ENCODE data around the gene C10orf71. TPM values are rescaled to one million over a fixed set of nuclear protein-coding genes. Genes with fewer than 3 reads are reported as not detected.

Gene C10orf71
- total RNA-seq, 1 experiment from 2014 or later, result not detected

DNA sequence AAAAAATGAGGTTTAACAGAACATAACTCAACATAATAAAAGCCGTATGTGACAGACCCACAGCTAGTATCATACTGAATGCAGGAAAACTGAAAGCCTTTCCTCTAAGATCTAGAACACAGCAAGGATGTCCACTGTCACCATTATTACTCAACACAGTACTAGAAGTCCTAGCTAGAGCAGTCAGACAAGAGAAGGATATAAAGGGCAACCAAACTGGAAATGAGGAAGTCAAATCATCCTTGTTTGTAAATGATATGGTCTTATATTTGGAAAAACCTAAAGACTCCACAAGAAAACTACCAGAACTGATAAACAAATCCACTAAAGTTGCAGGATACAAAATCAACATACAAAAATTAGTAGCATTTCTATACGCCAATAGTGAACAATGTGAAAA lies 45.9 kb downstream of the C10orf71 start:
- TF ChIP-seq CTCF (conservative IDR thresholded peaks at IDR 0.05; ENCODE audit: low read depth, low read length), result no peak
- no peak for TF ChIP-seq EZH2 (IDR thresholded peaks at IDR 0.05; ENCODE audit: borderline replicate concordance, low read depth, low read length, poor library complexity, severe bottlenecking)
- CTCF ChIA-PET, result no interaction called here
- Histone ChIP-seq H3K4me1 (ENCODE audit: insufficient read depth, low read length, poor library complexity, severe bottlenecking) (no peaks in the 10 kb centered on the region), H3K36me3 (ENCODE audit: insufficient read depth, low read length, poor library complexity, severe bottlenecking) (no peaks in the 10 kb centered on the region), H3K27ac (ENCODE audit: low read depth, low read length, poor library complexity, severe bottlenecking) (no peak overlapping the region), H3K27me3 (replicated peaks; ENCODE audit: insufficient read depth, low read depth, low read length, poor library complexity) (no peaks in the 10 kb centered on the region), H3K9me3 (ENCODE audit: low read depth, low read length, poor library complexity, severe bottlenecking) (no peaks in the 10 kb centered on the region), H3K4me3 (ENCODE audit: low read depth, low read length, poor library complexity, severe bottlenecking) (no peak overlapping the region)
- POLR2A ChIA-PET (ENCODE audit: low non-redundant PET), result no interaction called here
- DNase-seq (ENCODE audit: low spot score), result no peak
- intact Hi-C loops (cut with micrococcal nuclease; ENCODE audit: unreplicated experiment), result no loop called here
- no TSS peak for BruUV-seq (replicated peaks)

- Histone ChIP-seq H3K27ac (ENCODE audit: low read depth, low read length, poor library complexity, severe bottlenecking) (no peak overlapping the region), H3K4me1 (ENCODE audit: insufficient read depth, low read length, poor library complexity, severe bottlenecking) (no peaks in the 10 kb centered on the region), H3K27me3 (replicated peaks; ENCODE audit: insufficient read depth, low read depth, low read length, poor library complexity) (no peaks in the 10 kb centered on the region), H3K9me3 (ENCODE audit: low read depth, low read length, poor library complexity, severe bottlenecking) (no peaks in the 10 kb centered on the region), H3K36me3 (ENCODE audit: insufficient read depth, low read length, poor library complexity, severe bottlenecking) (no peaks in the 10 kb centered on the region), H3K4me3 (ENCODE audit: low read depth, low read length, poor library complexity, severe bottlenecking) (no peak overlapping the region)
- no peak for TF ChIP-seq CTCF (conservative IDR thresholded peaks at IDR 0.05; ENCODE audit: low read depth, low read length)
- no peak for TF ChIP-seq EZH2 (IDR thresholded peaks at IDR 0.05; ENCODE audit: borderline replicate concordance, low read depth, low read length, poor library complexity, severe bottlenecking)
- DNase-seq (ENCODE audit: low spot score), result no peak
- POLR2A ChIA-PET (ENCODE audit: low non-redundant PET), result no interaction called here
- CTCF ChIA-PET, result no interaction called here
- no TSS peak for BruUV-seq (replicated peaks)
- intact Hi-C loops (cut with micrococcal nuclease; ENCODE audit: unreplicated experiment), result no loop called here
Measured at GRCh38 chr10:49347342-49347741, 48.4 kb downstream of the C10orf71 start.

- ChIA-PET CTCF (no interaction called here), POLR2A (ENCODE audit: low non-redundant PET) (no interaction called here)
- Histone ChIP-seq H3K4me3 (ENCODE audit: low read depth, low read length, poor library complexity, severe bottlenecking) (no peak overlapping the region), H3K27ac (ENCODE audit: low read depth, low read length, poor library complexity, severe bottlenecking) (no peak overlapping the region), H3K9me3 (ENCODE audit: low read depth, low read length, poor library complexity, severe bottlenecking) (no peaks in the 10 kb centered on the region), H3K4me1 (ENCODE audit: insufficient read depth, low read length, poor library complexity, severe bottlenecking) (no peaks in the 10 kb centered on the region), H3K27me3 (replicated peaks; ENCODE audit: insufficient read depth, low read depth, low read length, poor library complexity) (no peaks in the 10 kb centered on the region), H3K36me3 (ENCODE audit: insufficient read depth, low read length, poor library complexity, severe bottlenecking) (no peaks in the 10 kb centered on the region)
- intact Hi-C loops (cut with micrococcal nuclease; ENCODE audit: unreplicated experiment), result no loop called here
- TF ChIP-seq EZH2 (IDR thresholded peaks at IDR 0.05; ENCODE audit: borderline replicate concordance, low read depth, low read length, poor library complexity, severe bottlenecking) (no peak), CTCF (conservative IDR thresholded peaks at IDR 0.05; ENCODE audit: low read depth, low read length) (no peak)
- no TSS peak for BruUV-seq (replicated peaks)
- no peak for DNase-seq (ENCODE audit: low spot score)
Measured at GRCh38 chr10:49347827-49348226, 48.9 kb downstream of the C10orf71 start.
